SU-DHL-6 (cell line): ENCODE measurements around the gene NR2E1.

Experiments
- H2AFZ ChIP-seq: fragments of 200-600 bp; sonication (generic); 2 replicates; pipeline ENCODE4 v1.6.1; 2014; ENCODE audit warnings: low read depth, mild to moderate bottlenecking, moderate library complexity, mixed read lengths, antibody characterized with exemption, low read length; ENCODE audit not compliant: severe bottlenecking
- H3F3A ChIP-seq: fragments of 200-600 bp; shearing (Covaris generic); 2 replicates; pipeline ENCODE4 v1.6.0; 2016; ENCODE audit warnings: antibody characterized with exemption, mild to moderate bottlenecking; ENCODE audit not compliant: insufficient read depth
- H3K27ac ChIP-seq: fragments of 200-600 bp; sonication (generic); 2 replicates; pipeline ENCODE4 v1.5.1; 2016; ENCODE audit warnings: low read depth, mild to moderate bottlenecking, low read length, moderate library complexity, mixed read lengths
- H3K27me3 ChIP-seq: fragments of 200-600 bp; sonication (generic), shearing (Covaris generic); 2 replicates; pipeline ENCODE4 v1.6.0; 2014; ENCODE audit warnings: mild to moderate bottlenecking, low read length
- H3K36me3 ChIP-seq: fragments of 200-600 bp; sonication (generic); 2 replicates; pipeline ENCODE4 v1.6.1; 2014; ENCODE audit warnings: mild to moderate bottlenecking, low read length, mixed read lengths
- H3K4me2 ChIP-seq: fragments of 300-600, 200-600 bp; shearing (Covaris generic), sonication (generic); 2 replicates; pipeline ENCODE4 v1.6.0; 2014; ENCODE audit warnings: low read length, low read depth, mild to moderate bottlenecking; ENCODE audit not compliant: poor library complexity, severe bottlenecking
- H3K4me3 ChIP-seq: fragments of 200-600 bp; sonication (generic); 2 replicates; pipeline ENCODE4 v1.5.1; 2014; ENCODE audit warnings: antibody characterized with exemption, low read length, mild to moderate bottlenecking, mixed read lengths; ENCODE audit not compliant: insufficient read depth, poor library complexity, severe bottlenecking
- H3K79me2 ChIP-seq: fragments of 200-600 bp; sonication (generic); 2 replicates; pipeline ENCODE4 v1.6.1; 2014; ENCODE audit warnings: mild to moderate bottlenecking, low read length, moderate library complexity; ENCODE audit not compliant: insufficient read depth
- H3K9ac ChIP-seq: fragments of 200-600 bp; sonication (generic); 2 replicates; pipeline ENCODE4 v1.7.0; 2014; ENCODE audit warnings: mild to moderate bottlenecking, low read length
- H3K9me2 ChIP-seq: fragments of 200-600 bp; sonication (generic); replicated peaks from 2 replicates; pipeline ENCODE4 v1.6.1; 2014; ENCODE audit warnings: low read length; ENCODE audit not compliant: insufficient read depth
- H3K9me3 ChIP-seq: fragments of 200-600 bp; sonication (generic); 2 replicates; pipeline ENCODE4 v1.6.1; 2014; ENCODE audit warnings: low read length, mixed read lengths; ENCODE audit not compliant: insufficient read depth
- H4K20me1 ChIP-seq: fragments of 200-600 bp; sonication (generic); 2 replicates; pipeline ENCODE4 v1.6.1; 2014; ENCODE audit warnings: low read depth, mild to moderate bottlenecking, antibody characterized with exemption, low read length, moderate library complexity, mixed read lengths
- CTCF ChIP-seq: fragments of 200-600 bp; sonication (generic); IDR thresholded peaks from one replicate; pipeline ENCODE4 v1.5.1; 2017; ENCODE audit warnings: antibody characterized with exemption, mild to moderate bottlenecking, low read length, moderate library complexity; ENCODE audit not compliant: insufficient read depth, poor library complexity, severe bottlenecking
- EZH2phosphoT487 ChIP-seq: fragments of 200-600 bp; sonication (generic), shearing (Covaris generic); conservative IDR thresholded peaks from 2 replicates; pipeline ENCODE4 v1.6.1; 2018; ENCODE audit warnings: mild to moderate bottlenecking, antibody characterized with exemption, low read length, moderate library complexity, mixed read lengths

The NR2E1 gene

GRCh38 chr6:108164815-108165706, 761 bp upstream of the NR2E1 start:
- H3K27me3 ChIP-seq, result no peaks in the 10 kb centered on the region
- H3K9me3 ChIP-seq, result no peaks in the 10 kb centered on the region
- TF ChIP-seq CTCF (no peak), EZH2phosphoT487 (no peak)
- H3K4me2 ChIP-seq, result no peak overlapping the region
- no peaks in the 10 kb centered on the region for H3K9me2 ChIP-seq
- no peak overlapping the region for H2AFZ ChIP-seq
- H3K79me2 ChIP-seq, result no peaks in the 10 kb centered on the region
- H3K27ac ChIP-seq, result no peak overlapping the region
- no peak overlapping the region for H3K9ac ChIP-seq
- H4K20me1 ChIP-seq, result no peaks in the 10 kb centered on the region
- H3K36me3 ChIP-seq, result no peaks in the 10 kb centered on the region
- no peak overlapping the region for H3K4me3 ChIP-seq
- no peaks in the 10 kb centered on the region for H3F3A ChIP-seq

- TF ChIP-seq EZH2phosphoT487 (no peak), CTCF (no peak)
- Histone ChIP-seq H4K20me1 (no peaks in the 10 kb centered on the region), H2AFZ (no peak overlapping the region), H3K27ac (no peak overlapping the region), H3K36me3 (no peaks in the 10 kb centered on the region), H3K9ac (no peak overlapping the region), H3K4me2 (no peak overlapping the region), H3K27me3 (no peaks in the 10 kb centered on the region), H3F3A (no peaks in the 10 kb centered on the region), H3K79me2 (no peaks in the 10 kb centered on the region), H3K9me2 (no peaks in the 10 kb centered on the region), H3K9me3 (no peaks in the 10 kb centered on the region), H3K4me3 (no peak overlapping the region)
These were observed 1.0 kb downstream of the NR2E1 start for GRCh38 chr6:108166664-108167448.

GRCh38 chr6:108167449-108168089, 1.7 kb downstream of the NR2E1 start:
- no peak overlapping the region for H3K9ac ChIP-seq
- H3K27me3 ChIP-seq, result no peaks in the 10 kb centered on the region
- no peak overlapping the region for H3K4me3 ChIP-seq
- no peaks in the 10 kb centered on the region for H3K79me2 ChIP-seq
- H3F3A ChIP-seq, result no peaks in the 10 kb centered on the region
- H3K27ac ChIP-seq, result no peak overlapping the region
- no peaks in the 10 kb centered on the region for H3K9me3 ChIP-seq
- H3K9me2 ChIP-seq, result no peaks in the 10 kb centered on the region
- no peak overlapping the region for H2AFZ ChIP-seq
- TF ChIP-seq EZH2phosphoT487, result no peak
- no peak for TF ChIP-seq CTCF
- H3K4me2 ChIP-seq, result no peak overlapping the region
- H3K36me3 ChIP-seq, result no peaks in the 10 kb centered on the region
- H4K20me1 ChIP-seq, result no peaks in the 10 kb centered on the region
